Peyer's patch (tissue), 4 donors: ENCODE measurements around the gene TMEM117.

ENCODE experiments used
- POLR2A ChIP-seq, 2 donors: fragments of 450-650 bp; IDR thresholded peaks; one replicate each; pipeline ENCODE4 v1.5.1; 2017; ENCODE audit warnings: antibody characterized with exemption in 2 of 2, mild to moderate bottlenecking in 2 of 2, moderate library complexity in 2 of 2
- TF ChIP-seq, protein P1 (sequence below), 6 experiments: fragments of 450-650 bp in 4 of 6; fragments of 200-600 bp in 2 of 6; sonication (generic) in 1 of 6; IDR thresholded peaks; one replicate each; pipeline ENCODE4 v1.5.1; 2017 to 2019; ENCODE audit warnings: antibody characterized with exemption in 6 of 6, mild to moderate bottlenecking in 3 of 6, moderate library complexity in 1 of 6

GRCh38 chr12:44227616-44228015, 391.7 kb downstream of the TMEM117 start:
- TF ChIP-seq, protein P1, sequence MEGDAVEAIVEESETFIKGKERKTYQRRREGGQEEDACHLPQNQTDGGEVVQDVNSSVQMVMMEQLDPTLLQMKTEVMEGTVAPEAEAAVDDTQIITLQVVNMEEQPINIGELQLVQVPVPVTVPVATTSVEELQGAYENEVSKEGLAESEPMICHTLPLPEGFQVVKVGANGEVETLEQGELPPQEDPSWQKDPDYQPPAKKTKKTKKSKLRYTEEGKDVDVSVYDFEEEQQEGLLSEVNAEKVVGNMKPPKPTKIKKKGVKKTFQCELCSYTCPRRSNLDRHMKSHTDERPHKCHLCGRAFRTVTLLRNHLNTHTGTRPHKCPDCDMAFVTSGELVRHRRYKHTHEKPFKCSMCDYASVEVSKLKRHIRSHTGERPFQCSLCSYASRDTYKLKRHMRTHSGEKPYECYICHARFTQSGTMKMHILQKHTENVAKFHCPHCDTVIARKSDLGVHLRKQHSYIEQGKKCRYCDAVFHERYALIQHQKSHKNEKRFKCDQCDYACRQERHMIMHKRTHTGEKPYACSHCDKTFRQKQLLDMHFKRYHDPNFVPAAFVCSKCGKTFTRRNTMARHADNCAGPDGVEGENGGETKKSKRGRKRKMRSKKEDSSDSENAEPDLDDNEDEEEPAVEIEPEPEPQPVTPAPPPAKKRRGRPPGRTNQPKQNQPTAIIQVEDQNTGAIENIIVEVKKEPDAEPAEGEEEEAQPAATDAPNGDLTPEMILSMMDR (IDR thresholded peaks at IDR 0.05): no peak
- no peak for TF ChIP-seq POLR2A (IDR thresholded peaks at IDR 0.05)
